ENCODE measurements around the gene CAPN7. TPM values are rescaled to one million over a fixed set of nuclear protein-coding genes. Genes with fewer than 3 reads are reported as not detected.

CAPN7 gene
- total RNA-seq, 1 donor from 2014 or later, result 57.7 TPM

DNA sequence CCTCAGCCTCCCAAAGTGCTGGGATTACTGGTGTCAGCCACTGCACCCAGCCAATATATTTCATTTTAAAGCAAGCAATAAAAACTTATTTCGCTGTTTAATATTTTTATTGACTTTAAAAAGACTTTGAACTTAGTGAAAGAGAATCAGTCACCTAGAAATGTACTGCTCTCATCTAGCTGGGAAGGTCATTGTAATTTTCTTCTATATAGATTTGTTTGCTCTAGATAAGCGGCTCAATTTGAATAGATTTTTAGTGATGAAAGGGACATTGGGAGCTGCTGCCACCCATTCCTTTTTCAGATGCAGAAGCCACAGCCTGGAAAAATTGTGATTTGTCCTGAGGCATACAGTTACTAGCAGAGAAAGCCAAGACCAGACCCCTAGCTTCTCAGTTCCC, 40.1 kb downstream of the CAPN7 start:
- Histone ChIP-seq H2AFZ (replicated peaks) (no peak overlapping the region), H3F3A (ENCODE audit: low read depth) (no peaks in the 10 kb centered on the region), H3K4me1 (no peaks in the 10 kb centered on the region), H3K79me2 (ENCODE audit: low read depth) (no peaks in the 10 kb centered on the region), H3K27me3 (no peaks in the 10 kb centered on the region), H3K9ac (no peak overlapping the region), H4K20me1 (ENCODE audit: low read depth) (no peaks in the 10 kb centered on the region), H3K36me3 (no peaks in the 10 kb centered on the region), H3K9me3 (ENCODE audit: low read depth) (no peaks in the 10 kb centered on the region), H3K4me2 (no peak overlapping the region), H3K4me3 (no peak overlapping the region), H3K27ac (no peak overlapping the region)
- Mint-ChIP-seq H3K4me1 (no peaks in the 10 kb centered on the region), H3K27me3 (ENCODE audit: insufficient read depth, low read depth) (no peaks in the 10 kb centered on the region), H3K9me3 (no peaks in the 10 kb centered on the region), H3K4me3 (no peak overlapping the region), H3K27ac (no peak overlapping the region), H3K36me3 (peaks cover 26% of the 10 kb centered on the region)
- TF ChIP-seq, protein P1, sequence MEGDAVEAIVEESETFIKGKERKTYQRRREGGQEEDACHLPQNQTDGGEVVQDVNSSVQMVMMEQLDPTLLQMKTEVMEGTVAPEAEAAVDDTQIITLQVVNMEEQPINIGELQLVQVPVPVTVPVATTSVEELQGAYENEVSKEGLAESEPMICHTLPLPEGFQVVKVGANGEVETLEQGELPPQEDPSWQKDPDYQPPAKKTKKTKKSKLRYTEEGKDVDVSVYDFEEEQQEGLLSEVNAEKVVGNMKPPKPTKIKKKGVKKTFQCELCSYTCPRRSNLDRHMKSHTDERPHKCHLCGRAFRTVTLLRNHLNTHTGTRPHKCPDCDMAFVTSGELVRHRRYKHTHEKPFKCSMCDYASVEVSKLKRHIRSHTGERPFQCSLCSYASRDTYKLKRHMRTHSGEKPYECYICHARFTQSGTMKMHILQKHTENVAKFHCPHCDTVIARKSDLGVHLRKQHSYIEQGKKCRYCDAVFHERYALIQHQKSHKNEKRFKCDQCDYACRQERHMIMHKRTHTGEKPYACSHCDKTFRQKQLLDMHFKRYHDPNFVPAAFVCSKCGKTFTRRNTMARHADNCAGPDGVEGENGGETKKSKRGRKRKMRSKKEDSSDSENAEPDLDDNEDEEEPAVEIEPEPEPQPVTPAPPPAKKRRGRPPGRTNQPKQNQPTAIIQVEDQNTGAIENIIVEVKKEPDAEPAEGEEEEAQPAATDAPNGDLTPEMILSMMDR (IDR thresholded peaks at IDR 0.05), result no peak
- TF ChIP-seq EZH2phosphoT487 (IDR thresholded peaks at IDR 0.05) (no peak), EZH2 (IDR thresholded peaks at IDR 0.05) (no peak)
- no peak for DNase-seq (ENCODE audit: low spot score)

DNA sequence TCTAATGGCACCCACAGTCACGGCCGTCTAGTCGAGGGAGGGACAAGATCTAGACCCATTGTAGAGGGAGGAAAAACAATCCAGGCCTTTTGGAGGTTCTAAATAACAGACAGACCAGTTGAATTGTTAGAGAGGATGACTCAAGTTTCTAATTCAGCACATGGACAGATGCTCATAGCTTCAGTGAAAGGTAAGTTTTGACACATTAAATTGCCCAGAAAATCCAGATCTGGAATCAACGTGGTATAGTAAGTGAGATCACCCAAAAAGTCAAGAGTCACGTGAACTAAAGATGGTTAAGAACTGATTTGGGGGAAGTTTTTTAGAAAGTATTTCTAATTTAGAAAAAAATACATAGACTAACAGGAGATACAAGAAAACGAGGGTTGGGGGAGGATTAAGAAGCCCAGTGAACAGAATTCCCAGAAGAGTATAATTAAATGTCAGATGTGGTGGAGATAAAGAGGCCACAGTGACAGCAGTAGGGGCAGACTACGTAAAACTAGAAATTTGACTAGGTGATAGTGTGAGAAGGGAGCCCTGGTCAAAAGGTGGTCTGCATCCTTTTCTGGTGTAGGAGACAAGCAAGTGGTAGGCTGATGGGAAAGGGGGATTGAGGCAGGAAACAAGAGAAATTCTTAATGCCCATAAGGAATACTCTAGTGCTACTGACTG, 47.1 kb downstream of the CAPN7 start:
- Mint-ChIP-seq H3K36me3 (peaks cover 40% of the 10 kb centered on the region), H3K27ac (no peak overlapping the region), H3K4me3 (no peak overlapping the region), H3K4me1 (no peaks in the 10 kb centered on the region), H3K9me3 (no peaks in the 10 kb centered on the region), H3K27me3 (ENCODE audit: insufficient read depth, low read depth) (peaks cover 2% of the 10 kb centered on the region)
- Histone ChIP-seq H3K27ac (no peak overlapping the region), H3F3A (ENCODE audit: low read depth) (peaks cover 3% of the 10 kb centered on the region), H3K36me3 (peaks cover 11% of the 10 kb centered on the region), H2AFZ (replicated peaks) (no peak overlapping the region), H3K9me3 (ENCODE audit: low read depth) (no peaks in the 10 kb centered on the region), H3K4me1 (no peaks in the 10 kb centered on the region), H3K9ac (no peak overlapping the region), H3K4me2 (no peak overlapping the region), H3K27me3 (no peaks in the 10 kb centered on the region), H3K79me2 (ENCODE audit: low read depth) (no peaks in the 10 kb centered on the region), H4K20me1 (ENCODE audit: low read depth) (no peaks in the 10 kb centered on the region), H3K4me3 (no peak overlapping the region)
- TF ChIP-seq, protein P1 (IDR thresholded peaks at IDR 0.05), result no peak
- TF ChIP-seq EZH2phosphoT487 (IDR thresholded peaks at IDR 0.05), result no peak
- no peak for TF ChIP-seq EZH2 (IDR thresholded peaks at IDR 0.05)
- no peak for DNase-seq (ENCODE audit: low spot score)

DNA sequence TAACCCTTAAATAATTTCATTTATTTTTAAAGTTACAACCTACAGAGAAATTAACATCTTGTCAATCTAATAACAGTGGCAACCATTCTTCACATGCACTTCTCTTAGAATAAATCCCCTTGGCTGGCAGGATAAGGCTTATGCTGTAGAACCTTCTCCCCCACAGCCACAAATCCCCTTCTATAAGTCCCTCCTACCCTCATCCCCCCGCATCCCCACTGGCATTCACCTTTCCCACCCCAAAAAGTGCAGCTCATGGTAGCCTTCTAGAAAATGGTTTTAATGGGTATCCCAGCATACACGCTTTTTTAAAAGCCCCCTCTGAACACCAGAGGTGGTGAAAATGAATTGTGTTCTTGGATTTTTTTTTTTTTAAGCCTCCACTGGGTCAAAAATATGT, 49.2 kb downstream of the CAPN7 start:
- H3K27me3 ChIP-seq, result no peaks in the 10 kb centered on the region
- no peaks in the 10 kb centered on the region for H3K4me1 ChIP-seq
- no peak overlapping the region for H3K27ac ChIP-seq
- H2AFZ ChIP-seq (replicated peaks), result no peak overlapping the region
- no peak overlapping the region for H3K27ac Mint-ChIP-seq
- H3F3A ChIP-seq (ENCODE audit: low read depth), result peaks cover 3% of the 10 kb centered on the region
- peaks cover 47% of the 10 kb centered on the region for H3K36me3 Mint-ChIP-seq
- H3K9me3 ChIP-seq (ENCODE audit: low read depth), result no peaks in the 10 kb centered on the region
- TF ChIP-seq EZH2phosphoT487 (IDR thresholded peaks at IDR 0.05), result no peak
- TF ChIP-seq, protein P1 (IDR thresholded peaks at IDR 0.05), result no peak
- TF ChIP-seq EZH2 (IDR thresholded peaks at IDR 0.05), result no peak
- H3K4me3 Mint-ChIP-seq, result no peak overlapping the region
- H3K9ac ChIP-seq, result no peak overlapping the region
- peaks cover 11% of the 10 kb centered on the region for H3K36me3 ChIP-seq
- H3K27me3 Mint-ChIP-seq (ENCODE audit: insufficient read depth, low read depth), result peaks cover 5% of the 10 kb centered on the region
- H3K9me3 Mint-ChIP-seq, result no peaks in the 10 kb centered on the region
- H3K4me3 ChIP-seq, result no peak overlapping the region
- H4K20me1 ChIP-seq (ENCODE audit: low read depth), result no peaks in the 10 kb centered on the region
- no peaks in the 10 kb centered on the region for H3K4me1 Mint-ChIP-seq
- no peaks in the 10 kb centered on the region for H3K79me2 ChIP-seq (ENCODE audit: low read depth)
- H3K4me2 ChIP-seq, result no peak overlapping the region
- DNase-seq (ENCODE audit: low spot score), result no peak
